OCI-LY1 (cell line): ENCODE data around the gene RNF150.
A peak's percentile ranks its signal among the peaks of the same experiment; 100 is the strongest.

Experiments
- H2AFZ ChIP-seq: fragments of 200-600 bp; sonication (generic), shearing (Covaris generic); 2 replicates; pipeline ENCODE4 v1.6.0; 2014; ENCODE audit warnings: antibody characterized with exemption, mild to moderate bottlenecking, low read length
- H3F3A ChIP-seq: fragments of 200-600 bp; sonication (generic), shearing (Covaris generic); 2 replicates; pipeline ENCODE4 v1.6.0; 2014; ENCODE audit warnings: mild to moderate bottlenecking, antibody characterized with exemption, low read length, moderate library complexity; ENCODE audit not compliant: insufficient read depth
- H3K27ac ChIP-seq: fragments of 200-600 bp; sonication (generic); 2 replicates; pipeline ENCODE4 v1.5.1; 2014; ENCODE audit warnings: low read length, mixed run types, mild to moderate bottlenecking, low read depth; ENCODE audit not compliant: poor library complexity, severe bottlenecking
- H3K27me3 ChIP-seq: fragments of 200-600 bp; sonication (generic); 2 replicates; pipeline ENCODE4 v1.6.0; 2014; ENCODE audit warnings: antibody characterized with exemption, mild to moderate bottlenecking, low read length, moderate library complexity; ENCODE audit not compliant: insufficient read depth
- H3K36me3 ChIP-seq: fragments of 200-600 bp; sonication (generic); 2 replicates; pipeline ENCODE4 v1.6.1; 2014; ENCODE audit warnings: mild to moderate bottlenecking, antibody characterized with exemption, low read length, moderate library complexity, mixed read lengths; ENCODE audit not compliant: insufficient read depth
- H3K4me1 ChIP-seq: fragments of 200-600 bp; sonication (generic); 2 replicates; pipeline ENCODE4 v1.5.1; 2014; ENCODE audit warnings: mild to moderate bottlenecking, low read length, moderate library complexity; ENCODE audit not compliant: insufficient read depth, severe bottlenecking
- H3K4me2 ChIP-seq: fragments of 200-600 bp; sonication (generic), shearing (Covaris generic); 2 replicates; pipeline ENCODE4 v1.6.1; 2014; ENCODE audit warnings: low read length
- H3K4me3 ChIP-seq: fragments of 200-600 bp; sonication (generic); 2 replicates; pipeline ENCODE4 v1.5.1; 2014; ENCODE audit warnings: low read length, low read depth, mild to moderate bottlenecking, mixed read lengths; ENCODE audit not compliant: poor library complexity, severe bottlenecking
- H3K79me2 ChIP-seq: fragments of 200-600 bp; shearing (Covaris generic); 2 replicates; pipeline ENCODE4 v1.6.1; 2016; ENCODE audit warnings: mixed run types, low read length, mixed read lengths; ENCODE audit not compliant: insufficient read depth
- H3K9ac ChIP-seq: fragments of 200-600 bp; sonication (generic), shearing (Covaris generic); 2 replicates; pipeline ENCODE4 v1.6.1; 2014; ENCODE audit warnings: mild to moderate bottlenecking, low read length, mixed read lengths
- H3K9me2 ChIP-seq: fragments of 200-600 bp; sonication (generic), shearing (Covaris generic); 2 replicates; pipeline ENCODE4 v1.6.1; 2014; ENCODE audit warnings: low read depth, mild to moderate bottlenecking, low read length, mixed read lengths
- H3K9me3 ChIP-seq: fragments of 200-600 bp; shearing (Covaris generic); 2 replicates; pipeline ENCODE4 v1.6.1; 2014; ENCODE audit warnings: low read length, mixed read lengths
- H4K20me1 ChIP-seq: fragments of 200-600 bp; sonication (generic), shearing (Covaris generic); 2 replicates; pipeline ENCODE4 v1.6.0; 2016; ENCODE audit warnings: mild to moderate bottlenecking, low read length; ENCODE audit not compliant: insufficient read depth
- CTCF ChIP-seq: fragments of 200-600 bp; sonication (generic), shearing (Covaris generic); IDR thresholded peaks from 2 replicates; pipeline ENCODE4 v1.5.1; 2017; ENCODE audit warnings: mild to moderate bottlenecking, antibody characterized with exemption, low read length, moderate library complexity, mixed read lengths
- EZH2 ChIP-seq: fragments of 200-600 bp; sonication (generic), shearing (Covaris generic); IDR thresholded peaks from 2 replicates; pipeline ENCODE4 v1.8.0; 2017; ENCODE audit warnings: borderline replicate concordance, mixed run types, mild to moderate bottlenecking, antibody characterized with exemption, low read length, moderate library complexity, mixed read lengths

RNF150 gene

GRCh38 chr4:140862177-140862442 is 271.2 kb downstream of the RNF150 start:
- no peaks in the 10 kb centered on the region for H3K4me1 ChIP-seq

GRCh38 chr4:140861359-140862176 is 271.7 kb downstream of the RNF150 start:
- Histone ChIP-seq H3K4me1 (no peaks in the 10 kb centered on the region), H3K79me2 (no peaks in the 10 kb centered on the region), H3K27ac (no peak overlapping the region), H3F3A (no peaks in the 10 kb centered on the region), H3K9me2 (no peaks in the 10 kb centered on the region), H3K4me3 (no peak overlapping the region), H3K27me3 (no peaks in the 10 kb centered on the region), H3K4me2 (no peak overlapping the region), H3K9ac (no peak overlapping the region), H4K20me1 (no peaks in the 10 kb centered on the region), H3K36me3 (no peaks in the 10 kb centered on the region), H3K9me3 (no peaks in the 10 kb centered on the region), H2AFZ (no peak overlapping the region)
- no peak for TF ChIP-seq EZH2
- TF ChIP-seq CTCF: peak; percentile 78

More at GRCh38 chr4:140862177-140862442, 271.2 kb downstream of the RNF150 start:
- Histone ChIP-seq H3F3A (no peaks in the 10 kb centered on the region), H3K4me2 (no peak overlapping the region), H3K9me3 (no peaks in the 10 kb centered on the region), H2AFZ (no peak overlapping the region), H3K4me3 (no peak overlapping the region), H3K79me2 (no peaks in the 10 kb centered on the region), H3K27me3 (no peaks in the 10 kb centered on the region), H3K27ac (no peak overlapping the region), H3K9ac (no peak overlapping the region), H3K9me2 (no peaks in the 10 kb centered on the region), H3K36me3 (no peaks in the 10 kb centered on the region), H4K20me1 (no peaks in the 10 kb centered on the region)
- TF ChIP-seq CTCF (no peak), EZH2 (no peak)

GRCh38 chr4:140858897-140859296 is 274.4 kb downstream of the RNF150 start:
- H3K79me2 ChIP-seq: no peaks in the 10 kb centered on the region
- no peak overlapping the region for H3K27ac ChIP-seq
- H3K9ac ChIP-seq: no peak overlapping the region
- H4K20me1 ChIP-seq: no peaks in the 10 kb centered on the region
- no peak overlapping the region for H3K4me2 ChIP-seq
- no peak overlapping the region for H2AFZ ChIP-seq
- no peaks in the 10 kb centered on the region for H3K9me2 ChIP-seq
- H3K4me1 ChIP-seq: no peaks in the 10 kb centered on the region
- no peaks in the 10 kb centered on the region for H3K27me3 ChIP-seq
- H3K9me3 ChIP-seq: no peaks in the 10 kb centered on the region
- TF ChIP-seq CTCF (no peak), EZH2 (no peak)
- no peak overlapping the region for H3K4me3 ChIP-seq
- H3K36me3 ChIP-seq: no peaks in the 10 kb centered on the region
- H3F3A ChIP-seq: no peaks in the 10 kb centered on the region
